ENCODE results near the gene DQX1. TPM values are rescaled to one million over a fixed set of nuclear protein-coding genes. Genes with fewer than 3 reads are reported as not detected.

Gene DQX1
- total and polyA plus RNA-seq, 9 of the 15 experiments (the other 6 are each of a cell fraction or from before 2014, with no cell fraction given), result 0.04 to 0.38 (median 0.18) TPM; not detected in 1

GRCh38 chr2:74530239-74531187 lies 4.5 kb upstream of the DQX1 start (continued):
- TF ChIP-seq ZNF318 (IDR thresholded peaks at IDR 0.05; ENCODE audit: borderline replicate concordance in 1 of 2, low read depth in 1 of 2) (no peak), CHD1 (IDR thresholded peaks at IDR 0.05; ENCODE audit: low read length) (no peak), SRF (CRISPR knock-in tag; IDR thresholded peaks at IDR 0.05) (0 out of 4 replicates have a peak, but pooled peaks of 1 of the 2 experiments have one; percentile 22), PHF8 (IDR thresholded peaks at IDR 0.05; ENCODE audit: borderline replicate concordance, low read length) (peak; percentile 49; the same call in 1 of the 2 replicates), HNRNPLL (IDR thresholded peaks at IDR 0.05; ENCODE audit: low read depth, low read length, poor library complexity, severe bottlenecking) (no peak), TAL1 (IDR thresholded peaks at IDR 0.05) (peak; percentile 84), ZNF764 (CRISPR knock-in tag; IDR thresholded peaks at IDR 0.05; ENCODE audit: low read depth) (no peak), RREB1 (CRISPR knock-in tag; IDR thresholded peaks at IDR 0.05) (no peak), ZNF175 (CRISPR knock-in tag; IDR thresholded peaks at IDR 0.05; ENCODE audit: low read depth) (no peak)

Data from K562 (cell line).